DOHH2 (cell line): Measurements from ENCODE around the gene YTHDC2.

ENCODE experiments used
- EZH2phosphoT487 ChIP-seq: fragments of 200-600 bp; sonication (generic); IDR thresholded peaks from 2 replicates; pipeline ENCODE4 v1.6.1; 2017; ENCODE audit warnings: borderline replicate concordance, mild to moderate bottlenecking, antibody characterized with exemption, low read length, moderate library complexity, mixed read lengths
- TF ChIP-seq, protein P1 (sequence below): fragments of 200-600 bp; sonication (generic); IDR thresholded peaks from one replicate; pipeline ENCODE4 v1.5.1; 2014; ENCODE audit warnings: antibody characterized with exemption, mild to moderate bottlenecking, low read depth, low read length; ENCODE audit not compliant: poor library complexity, severe bottlenecking

DNA sequence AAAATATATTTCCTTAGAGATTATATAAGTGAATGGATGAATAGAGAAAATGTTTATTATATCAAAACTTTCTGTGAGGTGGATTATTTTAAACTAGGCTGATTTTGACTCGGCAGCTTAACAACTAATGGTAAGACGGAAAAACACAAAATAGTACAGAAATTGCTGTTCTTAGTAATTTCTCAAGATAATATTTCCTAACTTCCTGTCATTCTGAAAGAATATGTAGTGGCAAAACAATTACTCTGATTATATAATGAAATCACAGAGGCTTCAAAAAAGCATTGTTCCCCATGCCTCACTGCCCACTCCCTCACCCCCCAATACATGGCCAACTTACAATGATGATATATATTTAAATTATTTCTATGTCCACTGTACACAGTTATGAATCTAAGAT, 85.4 kb downstream of the YTHDC2 start:
- TF ChIP-seq EZH2phosphoT487 = no peak
- TF ChIP-seq, protein P1, sequence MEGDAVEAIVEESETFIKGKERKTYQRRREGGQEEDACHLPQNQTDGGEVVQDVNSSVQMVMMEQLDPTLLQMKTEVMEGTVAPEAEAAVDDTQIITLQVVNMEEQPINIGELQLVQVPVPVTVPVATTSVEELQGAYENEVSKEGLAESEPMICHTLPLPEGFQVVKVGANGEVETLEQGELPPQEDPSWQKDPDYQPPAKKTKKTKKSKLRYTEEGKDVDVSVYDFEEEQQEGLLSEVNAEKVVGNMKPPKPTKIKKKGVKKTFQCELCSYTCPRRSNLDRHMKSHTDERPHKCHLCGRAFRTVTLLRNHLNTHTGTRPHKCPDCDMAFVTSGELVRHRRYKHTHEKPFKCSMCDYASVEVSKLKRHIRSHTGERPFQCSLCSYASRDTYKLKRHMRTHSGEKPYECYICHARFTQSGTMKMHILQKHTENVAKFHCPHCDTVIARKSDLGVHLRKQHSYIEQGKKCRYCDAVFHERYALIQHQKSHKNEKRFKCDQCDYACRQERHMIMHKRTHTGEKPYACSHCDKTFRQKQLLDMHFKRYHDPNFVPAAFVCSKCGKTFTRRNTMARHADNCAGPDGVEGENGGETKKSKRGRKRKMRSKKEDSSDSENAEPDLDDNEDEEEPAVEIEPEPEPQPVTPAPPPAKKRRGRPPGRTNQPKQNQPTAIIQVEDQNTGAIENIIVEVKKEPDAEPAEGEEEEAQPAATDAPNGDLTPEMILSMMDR = no peak
